GM21381 (cell line): ENCODE data around the gene SOCS3.

Experiments
- ATAC-seq: cut with Tn5 transposase; IDR thresholded peaks from one replicate; pipeline ENCODE4 v1.9.1; 2021; ENCODE audit warnings: mild to moderate bottlenecking, moderate library complexity; ENCODE audit not compliant: unreplicated experiment

The SOCS3 gene

GRCh38 chr17:78353834-78354233 is 6.0 kb downstream of the SOCS3 start:
- ATAC-seq, result no peak

- no peak for ATAC-seq
Observed at GRCh38 chr17:78351449-78352006, 8.3 kb downstream of the SOCS3 start.

DNA sequence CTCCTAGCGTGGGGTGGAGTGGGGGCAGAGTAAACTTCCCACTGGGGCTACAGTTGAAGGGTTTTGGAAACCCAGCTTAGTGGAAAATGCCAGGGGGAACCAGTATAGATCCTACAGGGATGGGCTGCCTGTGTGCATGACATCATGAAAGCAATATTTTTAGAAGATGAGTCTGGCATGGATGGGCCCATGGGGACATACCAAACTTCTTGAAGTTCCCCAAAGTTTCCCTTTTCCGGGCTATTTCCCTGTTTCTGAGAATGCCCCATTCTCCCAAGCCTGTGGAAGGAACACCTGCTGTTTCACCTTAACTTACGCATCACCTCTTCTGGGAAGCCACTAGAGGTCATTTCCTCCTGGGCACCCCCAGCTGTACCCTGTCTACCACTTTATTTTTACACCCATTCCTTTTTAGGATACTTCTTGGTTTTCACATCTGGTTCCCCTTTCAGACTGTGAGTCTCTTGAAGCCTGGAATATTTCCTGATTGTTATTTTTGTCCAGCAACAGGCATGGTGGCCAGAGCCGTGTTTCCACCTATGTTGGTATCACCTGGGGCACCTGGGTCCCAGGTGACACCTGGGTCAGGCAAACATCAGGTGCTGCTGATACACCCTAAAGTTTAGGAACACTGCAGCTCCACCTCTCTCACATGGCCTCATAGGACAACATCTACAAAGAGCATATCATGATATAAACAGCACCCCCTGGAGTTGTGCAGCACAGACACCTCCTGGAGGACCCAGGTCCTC is 9.8 kb downstream of the SOCS3 start:
- no peak for ATAC-seq

DNA sequence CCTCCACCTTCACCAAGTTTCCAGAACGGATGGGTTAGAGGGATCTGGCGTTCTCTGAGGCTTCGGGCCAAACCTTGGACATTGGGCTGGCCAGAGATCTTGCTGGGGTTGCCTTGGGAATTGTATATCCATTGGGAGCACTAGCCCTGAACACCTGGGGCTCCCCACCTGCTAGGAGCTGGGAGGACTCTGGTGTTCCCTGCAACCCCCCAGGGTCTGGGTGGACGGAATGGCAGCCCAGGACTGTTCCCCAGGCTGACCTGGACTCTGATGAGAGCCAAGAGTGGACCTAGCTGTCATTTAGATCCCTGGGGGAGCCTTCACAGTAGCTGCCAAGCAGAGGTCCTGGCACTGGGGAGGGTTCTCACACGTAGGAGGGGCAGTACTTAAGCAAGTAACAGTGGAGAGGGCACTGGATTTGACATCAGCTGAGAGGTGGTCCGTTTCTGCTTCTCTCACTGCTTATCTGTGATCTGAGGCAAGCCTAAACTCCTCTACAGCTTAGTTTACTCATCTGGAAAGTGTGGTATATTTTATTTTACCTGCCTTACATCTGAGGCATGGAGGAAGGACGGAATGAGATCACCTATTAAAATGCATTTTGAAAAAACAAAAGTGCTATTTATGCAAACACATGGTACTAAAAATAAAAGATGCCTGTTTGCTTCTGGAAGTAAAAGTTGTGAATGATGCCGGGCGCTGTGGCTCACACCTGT is 11.7 kb downstream of the SOCS3 start:
- ATAC-seq, result no peak

DNA sequence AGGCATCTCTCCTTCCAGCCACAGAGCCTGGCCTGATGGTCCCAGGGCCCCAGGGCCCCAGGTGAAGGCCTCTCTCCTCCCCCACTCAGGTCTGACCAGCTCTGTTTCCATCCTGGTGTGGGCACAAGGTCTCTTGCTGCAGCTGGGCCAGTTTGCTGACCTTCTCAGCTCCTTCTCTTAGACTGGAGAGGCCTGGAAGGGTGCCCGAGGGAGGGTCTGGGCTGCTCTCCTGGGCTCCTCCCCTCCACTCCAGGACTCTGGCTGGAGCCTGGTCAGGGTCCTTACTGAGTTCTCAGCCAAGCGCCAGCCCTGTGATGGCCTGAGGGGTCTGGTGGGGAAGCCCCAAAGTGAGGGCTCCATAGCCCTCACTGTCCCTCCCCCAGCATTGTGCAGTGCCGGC is 12.4 kb downstream of the SOCS3 start:
- ATAC-seq, result no peak

DNA sequence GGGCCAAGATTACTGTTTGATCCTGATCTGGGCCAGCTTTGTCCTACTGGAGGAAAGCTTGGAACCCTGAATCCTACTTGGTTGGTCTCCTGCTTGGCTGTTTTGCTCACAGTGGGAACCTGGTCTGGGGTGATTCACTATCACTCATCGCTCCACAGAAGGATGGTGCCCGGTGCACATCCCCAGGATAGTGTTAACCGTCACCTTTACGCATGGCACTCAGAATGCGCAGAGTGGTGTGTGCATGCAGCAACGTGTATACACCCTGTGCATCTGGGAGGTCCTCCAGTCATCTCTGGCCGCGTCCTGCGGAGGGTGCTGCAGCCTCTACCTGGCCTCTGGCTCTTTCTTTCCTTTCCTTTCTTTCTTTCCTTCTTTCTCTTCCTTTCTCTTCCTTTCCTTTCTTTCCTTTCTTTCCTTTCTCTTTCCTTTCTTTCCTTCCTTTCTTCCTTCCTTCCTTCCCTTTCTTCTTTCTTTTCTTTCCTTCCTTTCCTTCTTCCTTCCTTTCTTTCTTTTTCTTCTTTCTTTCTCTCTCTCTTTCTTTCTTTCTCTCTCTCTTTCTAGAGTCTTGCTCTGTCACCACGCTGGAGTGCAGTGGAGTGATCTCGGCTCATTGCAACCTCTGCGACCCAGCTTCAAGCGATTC is 13.1 kb downstream of the SOCS3 start:
- ATAC-seq, result no peak

- ATAC-seq, result no peak
Observed at GRCh38 chr17:78345791-78346494, 13.9 kb downstream of the SOCS3 start.

DNA sequence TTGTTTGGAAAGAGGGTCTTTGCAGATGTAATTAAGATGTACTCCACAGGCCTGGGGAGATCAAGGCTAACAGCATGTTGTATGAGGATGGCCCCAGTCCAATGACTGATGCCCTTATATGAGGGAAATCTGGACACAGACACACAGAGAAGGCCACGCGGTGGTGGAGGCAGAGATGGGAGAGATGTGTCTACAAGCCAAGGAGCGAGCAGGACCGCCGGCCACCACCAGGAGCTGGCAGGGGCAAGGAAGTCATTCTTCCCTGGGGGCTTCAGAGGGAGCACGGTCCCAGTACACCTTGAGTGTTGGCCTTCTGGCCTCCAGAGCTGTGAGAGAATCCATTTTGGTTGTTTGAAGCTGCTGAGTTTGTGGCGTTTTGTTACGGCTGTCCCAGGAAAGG is 14.7 kb downstream of the SOCS3 start:
- ATAC-seq, result no peak

GRCh38 chr17:78344666-78345065 is 15.2 kb downstream of the SOCS3 start:
- ATAC-seq, result no peak

DNA sequence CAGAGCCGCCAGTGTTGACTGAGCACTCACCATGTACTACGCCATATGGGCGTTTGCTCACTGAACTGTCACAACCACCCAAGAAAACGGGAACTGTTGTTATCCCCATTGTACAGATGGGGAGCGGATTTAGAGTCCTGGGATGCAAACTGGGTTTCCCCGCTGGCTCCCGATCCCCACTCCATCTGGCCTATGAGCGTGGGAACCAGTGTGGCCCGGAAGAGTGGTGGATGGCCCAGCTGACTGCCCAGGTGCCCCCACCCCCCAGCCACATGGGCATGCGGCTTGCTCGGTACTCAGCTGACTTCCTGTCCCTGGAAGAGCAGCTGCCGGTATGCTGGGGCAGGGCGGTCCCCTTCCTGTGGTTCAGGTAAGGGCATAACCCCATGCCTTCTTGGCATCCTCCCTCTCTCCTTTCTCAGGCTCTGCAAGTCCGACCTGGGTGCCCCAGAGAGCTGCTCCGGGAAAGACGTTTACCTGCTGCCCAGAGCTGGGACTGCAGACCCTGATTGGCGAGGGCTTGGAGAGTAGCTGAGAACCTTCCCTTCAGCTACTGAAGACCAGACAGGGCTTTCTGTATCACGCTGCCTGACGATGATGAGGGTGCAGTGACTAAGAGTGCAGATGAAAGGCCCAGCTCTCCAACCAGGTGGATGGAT is 16.2 kb downstream of the SOCS3 start:
- ATAC-seq, result no peak

DNA sequence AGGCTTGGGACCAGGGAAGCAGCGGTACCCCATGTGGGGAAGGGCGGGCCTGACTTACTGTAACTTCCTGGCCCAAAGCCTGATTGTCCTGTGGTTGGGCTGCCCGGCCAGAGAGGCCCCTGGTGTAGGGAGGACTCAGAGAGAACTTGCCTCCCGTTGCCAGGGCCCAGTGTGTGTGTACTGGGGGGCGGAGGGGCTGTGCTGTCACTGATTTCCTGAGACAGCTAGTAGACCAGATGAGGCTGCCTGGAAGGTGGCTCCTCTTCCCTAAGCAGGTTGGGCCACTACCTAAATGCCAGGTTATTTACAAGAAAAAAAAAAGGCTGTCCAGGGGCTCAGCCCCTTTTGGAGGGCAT is 16.7 kb downstream of the SOCS3 start:
- ATAC-seq, result no peak

- ATAC-seq, result no peak
Observed at GRCh38 chr17:78342449-78343186, 17.3 kb downstream of the SOCS3 start.

GRCh38 chr17:78341559-78342448 is 18.1 kb downstream of the SOCS3 start:
- ATAC-seq, result no peak

DNA sequence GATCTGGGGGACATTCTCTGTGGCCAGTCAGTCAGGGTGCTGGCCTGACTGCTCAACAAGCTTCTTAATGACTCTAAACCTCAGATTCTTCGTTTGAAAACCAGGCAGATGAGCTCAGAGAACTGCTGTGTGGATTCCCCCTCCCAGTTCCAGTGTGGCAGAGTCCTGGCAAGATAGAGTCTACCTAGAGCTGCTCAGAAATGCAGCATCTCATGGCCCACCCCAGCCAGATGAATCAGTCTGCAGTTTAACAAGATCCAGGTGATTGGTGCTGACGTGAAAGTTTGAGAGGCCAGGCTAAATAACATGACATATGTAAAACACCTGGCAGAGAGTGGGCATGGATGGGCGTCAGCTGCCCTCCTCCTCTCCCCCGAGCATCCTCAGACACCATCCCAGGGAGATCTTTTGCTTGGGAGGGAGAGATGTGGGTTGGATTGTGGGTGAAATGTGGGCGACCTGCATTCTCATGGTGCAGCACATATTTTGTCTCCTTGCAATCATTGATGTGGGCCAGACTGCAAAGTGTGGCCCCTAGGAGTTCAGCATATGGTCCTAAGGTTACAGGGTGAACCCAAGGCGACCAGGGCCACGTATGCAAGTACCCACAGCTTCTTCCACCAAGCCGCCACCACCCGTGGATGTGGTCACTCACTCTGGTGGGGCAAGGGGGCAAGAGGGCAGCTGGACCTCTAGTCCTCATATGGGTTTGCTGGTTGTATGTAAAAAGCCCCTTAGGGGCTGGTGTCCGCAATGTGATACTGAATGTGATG is 19.5 kb downstream of the SOCS3 start:
- no peak for ATAC-seq

GRCh38 chr17:78338486-78339259 is 21.2 kb downstream of the SOCS3 start:
- ATAC-seq, result no peak

DNA sequence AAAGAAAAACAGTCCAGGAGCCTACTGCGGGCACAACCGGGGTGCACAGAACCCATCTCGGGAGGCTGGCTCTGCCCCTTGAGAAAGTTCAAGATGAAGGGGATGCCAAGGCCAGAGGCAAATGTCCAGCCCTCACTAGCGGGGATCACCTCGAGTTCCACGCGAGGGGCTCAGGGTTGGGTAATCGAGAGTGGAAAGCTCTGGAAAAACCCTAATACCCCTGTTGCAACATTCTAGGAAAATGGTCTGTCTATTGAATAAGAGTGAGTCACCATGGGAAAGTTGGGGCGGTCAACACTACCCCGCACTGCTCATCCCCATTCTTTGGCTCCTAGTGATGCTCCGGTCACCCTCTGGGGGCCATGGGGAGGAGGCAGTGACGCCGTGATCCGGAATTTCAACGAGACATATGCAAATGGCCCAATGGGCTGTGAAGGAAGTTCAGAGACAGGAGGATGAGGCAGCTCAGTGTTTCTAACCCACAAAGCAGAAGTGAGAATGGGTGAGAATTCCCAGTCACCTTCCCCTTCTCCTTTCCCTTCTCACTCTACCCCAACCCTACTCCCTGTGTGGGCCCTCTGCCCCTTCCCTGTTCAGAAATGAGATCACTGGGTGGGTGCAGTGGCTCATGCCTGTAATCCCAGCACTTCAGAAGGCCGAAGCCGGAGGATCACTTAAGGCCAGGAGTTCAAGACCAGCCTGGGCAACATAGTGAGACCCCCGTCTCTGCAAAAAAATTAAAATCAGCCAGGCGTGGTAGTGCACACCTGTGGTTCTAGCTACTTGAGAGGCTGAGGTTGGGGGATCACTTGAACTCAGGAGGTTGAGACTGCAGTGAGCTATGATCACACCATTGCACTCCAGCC is 22.4 kb downstream of the SOCS3 start:
- ATAC-seq, result peak; percentile 54

DNA sequence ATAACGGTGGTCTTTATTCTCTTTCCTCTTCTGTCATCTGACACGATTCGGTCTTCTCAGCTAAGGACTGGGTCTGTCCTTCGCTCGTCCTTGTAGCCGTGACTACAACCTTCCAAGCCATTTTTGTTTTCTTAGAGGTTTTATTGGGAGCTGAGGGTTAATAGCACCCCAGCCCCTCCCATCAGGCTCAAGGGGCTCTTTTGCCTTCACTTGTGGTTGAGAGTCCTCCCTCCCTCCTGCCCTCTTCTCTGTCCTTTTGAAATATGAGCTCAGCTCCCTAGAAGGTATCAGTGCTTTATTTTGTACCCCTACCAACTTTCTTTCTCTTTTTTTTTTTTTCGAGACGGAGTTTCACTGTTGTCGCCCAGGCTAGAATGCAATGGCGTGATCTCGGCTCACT is 24.7 kb downstream of the SOCS3 start:
- ATAC-seq, result no peak
